B cell (primary cell): ENCODE data around the gene NUMB. TPM values are rescaled to one million over a fixed set of nuclear protein-coding genes. Genes with fewer than 3 reads are reported as not detected.

ENCODE experiments used
- ATAC-seq: fragments of 200-7000 bp; cut with Tn5 transposase; one replicate; pipeline ENCODE4 v1.10.0; 2021; ENCODE audit warnings: low read depth, mild to moderate bottlenecking, moderate number of reproducible peaks, moderate library complexity
- CTCF ChIA-PET: fragments of 350-600 bp; sonication (Branson Sonifier 250); formaldehyde crosslinking; loops from one replicate; lab custom pipeline; 2021; ENCODE audit warnings: antibody characterized with exemption, inconsistent platforms; lab: Charles Lee
- POLR2A ChIA-PET: fragments of 350-600 bp; sonication (Branson Sonifier 250); formaldehyde crosslinking; loops from one replicate; lab custom pipeline; 2021; ENCODE audit warnings: antibody characterized with exemption; lab: Charles Lee
- DNase-seq: peaks from one replicate; pipeline ENCODE4 v3.0.0; 2013
- H2AFZ ChIP-seq: 2 replicates; pipeline ENCODE4 v1.6.1; 2012; ENCODE audit warnings: mild to moderate bottlenecking, low read depth, low read length; ENCODE audit not compliant: insufficient read depth, poor library complexity, severe bottlenecking
- H3K27ac ChIP-seq, 2 donors: 1 replicate in 1 of 2; 2 replicates in 1 of 2; pipeline ENCODE4 v1.5.1; 2012 to 2013; ENCODE audit warnings: low read length in 2 of 2, mild to moderate bottlenecking in 2 of 2, moderate library complexity in 1 of 2
- H3K27me3 ChIP-seq, 4 experiments: fragments of 200-600 bp in 1 of 4; sonication (generic) in 1 of 4; replicated peaks in 1 of 4; 1 replicate in 2 of 4; 2 replicates in 2 of 4; pipeline versions ENCODE4 v1.6.1 to v1.7.0; 2013 to 2016; ENCODE audit warnings: low read length in 3 of 4, mild to moderate bottlenecking in 2 of 4, mixed read lengths in 1 of 4, moderate library complexity in 1 of 4; ENCODE audit not compliant: insufficient read depth in 4 of 4, control insufficient read depth in 3 of 4; ENCODE audit errors: control extremely low read depth in 1 of 4
- H3K36me3 ChIP-seq, 2 experiments: replicated peaks in 1 of 2; 1 replicate in 1 of 2; 2 replicates in 1 of 2; pipeline versions ENCODE4 v1.6.1 to v1.7.1; 2013; ENCODE audit warnings: low read length in 1 of 2; ENCODE audit not compliant: insufficient read depth in 2 of 2, control insufficient read depth in 1 of 2; ENCODE audit errors: control extremely low read depth in 1 of 2, extremely low read depth in 1 of 2
- H3K4me1 ChIP-seq, 2 donors: fragments of 200-600 bp in 1 of 2; sonication (generic) in 1 of 2; 1 replicate in 1 of 2; 2 replicates in 1 of 2; pipeline versions ENCODE4 v1.5.1 to v1.6.1; 2013 to 2017; ENCODE audit warnings: low read length in 2 of 2; ENCODE audit not compliant: control insufficient read depth in 2 of 2, insufficient read depth in 2 of 2
- H3K4me2 ChIP-seq: replicated peaks from 2 replicates; pipeline ENCODE3; 2012; ENCODE audit warnings: mild to moderate bottlenecking, low read depth, low read length; ENCODE audit not compliant: poor library complexity, severe bottlenecking
- H3K4me3 ChIP-seq, 5 experiments: fragments of 200-600 bp in 1 of 5; sonication (generic) in 1 of 5; 1 replicate in 3 of 5; 2 replicates in 2 of 5; pipeline versions ENCODE4 v1.5.1 to v1.7.0; 2011 to 2016; ENCODE audit warnings: low read length in 4 of 5, mild to moderate bottlenecking in 4 of 5, low read depth in 2 of 5, control low read depth in 1 of 5, moderate library complexity in 1 of 5; ENCODE audit not compliant: insufficient read depth in 1 of 5; ENCODE audit errors: control extremely low read depth in 1 of 5, extremely low read depth in 1 of 5
- H3K79me2 ChIP-seq: fragments of 200-600 bp; sonication (generic); one replicate; pipeline ENCODE4 v1.6.0; 2016; ENCODE audit warnings: low read length; ENCODE audit not compliant: control insufficient read depth, insufficient read depth
- H3K9ac ChIP-seq: fragments of 200-600 bp; sonication (generic); 2 replicates; pipeline ENCODE4 v1.6.1; 2017; ENCODE audit warnings: mild to moderate bottlenecking, low read length, moderate library complexity
- H3K9me3 ChIP-seq, 3 donors: one replicate each; pipeline versions ENCODE4 v1.6.1 to v1.7.1; 2013; ENCODE audit warnings: low read length in 2 of 3; ENCODE audit not compliant: control insufficient read depth in 2 of 3, insufficient read depth in 1 of 3; ENCODE audit errors: control extremely low read depth in 1 of 3
- H4K20me1 ChIP-seq: 2 replicates; pipeline ENCODE4 v1.6.0; 2012; ENCODE audit warnings: mild to moderate bottlenecking, low read length; ENCODE audit not compliant: insufficient read depth, control insufficient read depth, poor library complexity, severe bottlenecking
- H3K27ac Mint-ChIP-seq: one replicate; pipeline ENCODE4 v1.8.0; 2021; ENCODE audit warnings: mixed read lengths
- H3K27me3 Mint-ChIP-seq: one replicate; pipeline ENCODE4 v1.8.0; 2021; ENCODE audit warnings: mixed read lengths
- H3K4me1 Mint-ChIP-seq: one replicate; pipeline ENCODE4 v1.8.0; 2021; ENCODE audit warnings: mixed read lengths
- H3K4me3 Mint-ChIP-seq: one replicate; pipeline ENCODE4 v1.8.0; 2021; ENCODE audit warnings: mixed read lengths
- H3K9me3 Mint-ChIP-seq: one replicate; pipeline ENCODE4 v1.8.0; 2022; ENCODE audit warnings: mixed read lengths; ENCODE audit not compliant: insufficient read depth
- CTCF ChIP-seq: fragments of 200-600 bp; IDR thresholded peaks from one replicate; pipeline ENCODE4 v1.8.0; 2022; ENCODE audit warnings: antibody characterized with exemption, mild to moderate bottlenecking
- EZH2 ChIP-seq: IDR thresholded peaks from 2 replicates; pipeline ENCODE4 v1.6.1; 2012; ENCODE audit warnings: borderline replicate concordance, low read depth, mild to moderate bottlenecking, moderate library complexity, low read length; ENCODE audit not compliant: insufficient read depth, poor library complexity, severe bottlenecking
- WGBS: methylation state at CpG from one replicate; pipeline ENCODE4 v1.1.5; 2013; ENCODE audit warnings: missing lambda C conversion rate; ENCODE audit not compliant: insufficient coverage; 5-methylcytosine and 5-hydroxymethylcytosine counted together
- intact Hi-C: fragments of 100-400 bp; cut with micrococcal nuclease; formaldehyde crosslinking; loops from one replicate; pipeline ENCODE4 v1.10.0; 2022
- polyA plus RNA-seq: library from polyadenylated mRNA; depleted of rRNA; stranded (reverse); fragments of >200 nt; gene quantifications from 2 replicates; pipeline ENCODE4 v1.2.3, GENCODE V29; 2012
- total RNA-seq, 2 donors: library from RNA; stranded (reverse); fragments of 120-200 nt in 1 of 2; gene quantifications; 1 replicate in 1 of 2; 2 replicates in 1 of 2; pipeline versions ENCODE4 v1.2.3 to v1.2.4, GENCODE V29; 2013 to 2022

The NUMB gene
- total and polyA plus RNA-seq, 2 donors (not counting 1 experiment from before 2014, with no cell fraction given): 63.4 to 102 TPM

- H3K4me3 ChIP-seq: no peak overlapping the region
- DNase-seq (no peak), ATAC-seq (no peak)
- CTCF ChIA-PET: interaction anchor here (0.9 to 5.2 kb wide), 2 partner anchors 10 to 165 kb away, joined by 3 to 46 read pairs; no protein-coding TSS in a partner anchor
- no peaks in the 10 kb centered on the region for H3K27me3 Mint-ChIP-seq
- no peaks in the 10 kb centered on the region for H3K36me3 ChIP-seq
- H2AFZ ChIP-seq: no peak overlapping the region
- no peak overlapping the region for H3K4me3 Mint-ChIP-seq
- no peak overlapping the region for H3K4me2 ChIP-seq
- H4K20me1 ChIP-seq: no peaks in the 10 kb centered on the region
- H3K79me2 ChIP-seq: peaks cover 39% of the 10 kb centered on the region
- no peak overlapping the region for H3K27ac Mint-ChIP-seq
- H3K9me3 ChIP-seq: no peaks in the 10 kb centered on the region
- peaks cover 60% of the 10 kb centered on the region for H3K4me1 Mint-ChIP-seq
- POLR2A ChIA-PET: interaction anchor here (0.7 kb wide), 1 partner anchor 63 kb away, joined by 8 read pairs; no protein-coding TSS in a partner anchor
- TF ChIP-seq CTCF (no peak), EZH2 (no peak)
- no peaks in the 10 kb centered on the region for H3K9me3 Mint-ChIP-seq
- no peaks in the 10 kb centered on the region for H3K27me3 ChIP-seq
- no peak overlapping the region for H3K27ac ChIP-seq
- peaks cover 38 to 43% of the 10 kb centered on the region in 2 donors for H3K4me1 ChIP-seq
- no peak overlapping the region for H3K9ac ChIP-seq
- 67% methylated on average over 1 of the region's 2 CpGs for WGBS
- intact Hi-C loops: no loop called here
These were observed 2.4 kb upstream of the NUMB start for GRCh38 chr14:73460691-73461127.

- peaks cover 46% of the 10 kb centered on the region for H3K79me2 ChIP-seq
- ChIA-PET CTCF (interaction anchor here (0.9 to 5.2 kb wide), 2 partner anchors 11 to 165 kb away, joined by 3 to 46 read pairs; no protein-coding TSS in a partner anchor), POLR2A (interaction anchor here (0.7 kb wide), 3 partner anchors 64 to 109 kb away, joined by 3 to 8 read pairs (median 4); partner anchors contain the start of gene ACOT2)
- no peak for ATAC-seq
- Mint-ChIP-seq H3K27ac (no peak overlapping the region), H3K4me3 (peak overlapping the region; percentile 66), H3K27me3 (no peaks in the 10 kb centered on the region), H3K9me3 (no peaks in the 10 kb centered on the region), H3K4me1 (peaks cover 60% of the 10 kb centered on the region)
- peaks cover 37 to 41% of the 10 kb centered on the region in 2 donors for H3K4me1 ChIP-seq
- intact Hi-C loops: loop anchor here (2.0 to 5.0 kb wide), 4 partner anchors 13 to 213 kb away; no protein-coding TSS in a partner anchor
- no peak overlapping the region for H3K4me3 ChIP-seq
- WGBS: 94% methylated on average over 4 of the region's 4 CpGs
- DNase-seq: no peak
- no peak overlapping the region for H2AFZ ChIP-seq
- no peak for TF ChIP-seq EZH2
- TF ChIP-seq CTCF: no peak
- H3K27me3 ChIP-seq: no peaks in the 10 kb centered on the region
- no peaks in the 10 kb centered on the region for H4K20me1 ChIP-seq
- H3K9ac ChIP-seq: no peak overlapping the region
- no peak overlapping the region for H3K27ac ChIP-seq
- H3K4me2 ChIP-seq: no peak overlapping the region
- H3K36me3 ChIP-seq: no peaks in the 10 kb centered on the region
- no peaks in the 10 kb centered on the region for H3K9me3 ChIP-seq
These were observed 1.6 kb upstream of the NUMB start for GRCh38 chr14:73459959-73460358.
